ENCODE measurements around the gene ZNF787.

The ZNF787 gene

GRCh38 chr19:56088497-56089215 is 32.4 kb downstream of the ZNF787 start:
- Histone ChIP-seq H3K4me1 (ENCODE audit: insufficient read depth, low read length, severe bottlenecking) (no peaks in the 10 kb centered on the region), H3F3A (ENCODE audit: insufficient read depth, low read length) (no peaks in the 10 kb centered on the region), H3K36me3 (ENCODE audit: insufficient read depth, low read length) (peaks cover 12% of the 10 kb centered on the region), H4K20me1 (ENCODE audit: insufficient read depth, low read length) (no peaks in the 10 kb centered on the region), H3K4me2 (ENCODE audit: low read length) (no peak overlapping the region), H3K9me2 (ENCODE audit: low read depth, low read length) (no peaks in the 10 kb centered on the region), H3K9ac (ENCODE audit: low read length) (no peak overlapping the region), H3K27me3 (ENCODE audit: insufficient read depth, low read length) (no peaks in the 10 kb centered on the region), H3K4me3 (ENCODE audit: low read depth, low read length, poor library complexity, severe bottlenecking) (no peak overlapping the region), H3K27ac (ENCODE audit: low read depth, low read length, poor library complexity, severe bottlenecking) (no peak overlapping the region), H3K79me2 (ENCODE audit: insufficient read depth, low read length) (no peaks in the 10 kb centered on the region), H3K9me3 (ENCODE audit: low read length) (no peaks in the 10 kb centered on the region), H2AFZ (ENCODE audit: low read length) (no peak overlapping the region)
- TF ChIP-seq CTCF (IDR thresholded peaks at IDR 0.05; ENCODE audit: low read length) (no peak), EZH2 (IDR thresholded peaks at IDR 0.05; ENCODE audit: borderline replicate concordance, low read length) (no peak)

GRCh38 chr19:56087647-56088496 is 33.2 kb downstream of the ZNF787 start:
- no peaks in the 10 kb centered on the region for H3K79me2 ChIP-seq (ENCODE audit: insufficient read depth, low read length)
- H2AFZ ChIP-seq (ENCODE audit: low read length) = no peak overlapping the region
- H3K36me3 ChIP-seq (ENCODE audit: insufficient read depth, low read length) = peaks cover 9% of the 10 kb centered on the region
- H3K4me1 ChIP-seq (ENCODE audit: insufficient read depth, low read length, severe bottlenecking) = no peaks in the 10 kb centered on the region
- no peaks in the 10 kb centered on the region for H3K9me3 ChIP-seq (ENCODE audit: low read length)
- H3K9ac ChIP-seq (ENCODE audit: low read length) = no peak overlapping the region
- no peaks in the 10 kb centered on the region for H3K27me3 ChIP-seq (ENCODE audit: insufficient read depth, low read length)
- H3K9me2 ChIP-seq (ENCODE audit: low read depth, low read length) = no peaks in the 10 kb centered on the region
- H3F3A ChIP-seq (ENCODE audit: insufficient read depth, low read length) = no peaks in the 10 kb centered on the region
- H4K20me1 ChIP-seq (ENCODE audit: insufficient read depth, low read length) = no peaks in the 10 kb centered on the region
- TF ChIP-seq CTCF (IDR thresholded peaks at IDR 0.05; ENCODE audit: low read length) (no peak), EZH2 (IDR thresholded peaks at IDR 0.05; ENCODE audit: borderline replicate concordance, low read length) (no peak)
- no peak overlapping the region for H3K4me2 ChIP-seq (ENCODE audit: low read length)
- no peak overlapping the region for H3K27ac ChIP-seq (ENCODE audit: low read depth, low read length, poor library complexity, severe bottlenecking)
- no peak overlapping the region for H3K4me3 ChIP-seq (ENCODE audit: low read depth, low read length, poor library complexity, severe bottlenecking)

- no peak overlapping the region for H3K27ac ChIP-seq (ENCODE audit: low read depth, low read length, poor library complexity, severe bottlenecking)
- no peaks in the 10 kb centered on the region for H3K9me3 ChIP-seq (ENCODE audit: low read length)
- no peaks in the 10 kb centered on the region for H3K27me3 ChIP-seq (ENCODE audit: insufficient read depth, low read length)
- H3K4me3 ChIP-seq (ENCODE audit: low read depth, low read length, poor library complexity, severe bottlenecking) = no peak overlapping the region
- no peak overlapping the region for H3K9ac ChIP-seq (ENCODE audit: low read length)
- H2AFZ ChIP-seq (ENCODE audit: low read length) = no peak overlapping the region
- no peaks in the 10 kb centered on the region for H3K79me2 ChIP-seq (ENCODE audit: insufficient read depth, low read length)
- no peaks in the 10 kb centered on the region for H4K20me1 ChIP-seq (ENCODE audit: insufficient read depth, low read length)
- peaks cover 5% of the 10 kb centered on the region; the same call in 1 of the 2 replicates for H3K36me3 ChIP-seq (ENCODE audit: insufficient read depth, low read length)
- H3K4me1 ChIP-seq (ENCODE audit: insufficient read depth, low read length, severe bottlenecking) = no peaks in the 10 kb centered on the region
- TF ChIP-seq EZH2 (IDR thresholded peaks at IDR 0.05; ENCODE audit: borderline replicate concordance, low read length) (no peak), CTCF (IDR thresholded peaks at IDR 0.05; ENCODE audit: low read length) (no peak)
- H3K9me2 ChIP-seq (ENCODE audit: low read depth, low read length) = no peaks in the 10 kb centered on the region
- no peak overlapping the region for H3K4me2 ChIP-seq (ENCODE audit: low read length)
- no peaks in the 10 kb centered on the region for H3F3A ChIP-seq (ENCODE audit: insufficient read depth, low read length)
Measured at GRCh38 chr19:56086671-56087430, 34.2 kb downstream of the ZNF787 start.

Measured in OCI-LY1 (cell line).